ENCODE measurements around the gene RAPGEF4. TPM values are rescaled to one million over a fixed set of nuclear protein-coding genes. Genes with fewer than 3 reads are reported as not detected.

Gene RAPGEF4
- total and polyA plus RNA-seq, 7 donors = 0.23 to 7.6 (median 4.2) TPM

DNA sequence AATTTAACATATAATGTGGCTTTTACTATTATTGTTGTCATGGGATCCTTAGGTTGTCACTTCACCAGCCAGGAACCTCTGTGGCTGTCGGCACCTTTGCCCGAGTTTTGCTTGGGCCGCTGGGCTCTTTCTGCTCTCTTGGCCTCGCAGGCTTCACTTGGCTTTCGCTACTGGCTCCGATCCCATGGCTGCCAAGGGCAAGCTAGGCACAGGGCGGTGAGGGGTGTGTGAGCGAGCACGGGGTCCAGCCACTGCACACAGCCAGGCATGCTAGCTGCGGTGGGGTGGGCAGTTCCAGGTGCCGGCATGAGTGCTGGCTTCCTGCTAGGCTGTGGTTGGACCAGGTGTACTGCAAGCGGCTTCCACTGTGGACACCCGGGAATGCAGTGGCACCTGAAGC lies 23.4 kb upstream of the RAPGEF4 start:
- no peak for TF ChIP-seq POLR2A (IDR thresholded peaks at IDR 0.05)
- TF ChIP-seq POLR2AphosphoS5 (IDR thresholded peaks at IDR 0.05) = no peak
- TF ChIP-seq EP300 (IDR thresholded peaks at IDR 0.05) = no peak
- TF ChIP-seq, protein P1, sequence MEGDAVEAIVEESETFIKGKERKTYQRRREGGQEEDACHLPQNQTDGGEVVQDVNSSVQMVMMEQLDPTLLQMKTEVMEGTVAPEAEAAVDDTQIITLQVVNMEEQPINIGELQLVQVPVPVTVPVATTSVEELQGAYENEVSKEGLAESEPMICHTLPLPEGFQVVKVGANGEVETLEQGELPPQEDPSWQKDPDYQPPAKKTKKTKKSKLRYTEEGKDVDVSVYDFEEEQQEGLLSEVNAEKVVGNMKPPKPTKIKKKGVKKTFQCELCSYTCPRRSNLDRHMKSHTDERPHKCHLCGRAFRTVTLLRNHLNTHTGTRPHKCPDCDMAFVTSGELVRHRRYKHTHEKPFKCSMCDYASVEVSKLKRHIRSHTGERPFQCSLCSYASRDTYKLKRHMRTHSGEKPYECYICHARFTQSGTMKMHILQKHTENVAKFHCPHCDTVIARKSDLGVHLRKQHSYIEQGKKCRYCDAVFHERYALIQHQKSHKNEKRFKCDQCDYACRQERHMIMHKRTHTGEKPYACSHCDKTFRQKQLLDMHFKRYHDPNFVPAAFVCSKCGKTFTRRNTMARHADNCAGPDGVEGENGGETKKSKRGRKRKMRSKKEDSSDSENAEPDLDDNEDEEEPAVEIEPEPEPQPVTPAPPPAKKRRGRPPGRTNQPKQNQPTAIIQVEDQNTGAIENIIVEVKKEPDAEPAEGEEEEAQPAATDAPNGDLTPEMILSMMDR (IDR thresholded peaks at IDR 0.05) = no peak
- Histone ChIP-seq H3K36me3 (no peaks in the 10 kb centered on the region), H3K27me3 (no peaks in the 10 kb centered on the region), H3K4me3 (no peak overlapping the region), H3K4me1 (no peaks in the 10 kb centered on the region), H3K27ac (no peak overlapping the region), H3K9me3 (no peaks in the 10 kb centered on the region)
- WGBS, 2 donors = 87 to 89% methylated on average over 13 of the region's 13 CpGs
- no peak for DNase-seq
- intact Hi-C loops (cut with DNase I) = no loop called here

DNA sequence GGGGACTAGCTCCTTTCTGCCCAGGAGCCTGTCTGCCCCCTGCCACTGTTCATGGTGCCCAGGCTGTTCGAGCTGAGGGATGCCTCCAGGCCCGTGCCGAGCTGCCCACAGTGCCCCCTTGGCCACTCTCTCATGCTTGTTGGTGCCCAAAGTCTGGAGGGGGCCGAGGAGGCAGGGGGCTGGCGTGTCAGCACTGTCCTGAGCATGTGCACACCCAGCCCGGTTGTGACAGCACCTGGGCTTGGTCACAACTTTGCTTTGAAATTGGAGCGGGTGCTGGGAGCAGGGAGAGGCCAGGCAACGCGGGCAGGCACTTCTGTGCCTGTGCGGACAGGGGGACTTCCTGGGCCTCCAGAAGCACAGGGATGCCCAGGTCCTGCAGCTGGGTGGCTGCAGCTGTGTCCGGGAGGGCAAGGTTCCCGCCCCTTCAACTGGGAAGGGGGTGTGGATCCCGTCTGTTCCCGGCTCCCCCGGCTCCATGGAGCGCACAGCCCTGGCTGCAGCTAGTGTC lies 22.2 kb upstream of the RAPGEF4 start:
- intact Hi-C loops (cut with DNase I) = no loop called here
- Histone ChIP-seq H3K9me3 (no peaks in the 10 kb centered on the region), H3K27ac (no peak overlapping the region), H3K4me1 (no peaks in the 10 kb centered on the region), H3K4me3 (no peak overlapping the region), H3K27me3 (no peaks in the 10 kb centered on the region), H3K36me3 (no peaks in the 10 kb centered on the region)
- no peak for DNase-seq
- 84 to 89% methylated on average over 16 of the region's 16 CpGs for WGBS, 2 donors
- TF ChIP-seq POLR2A (IDR thresholded peaks at IDR 0.05) (no peak), EP300 (IDR thresholded peaks at IDR 0.05) (no peak), POLR2AphosphoS5 (IDR thresholded peaks at IDR 0.05) (no peak)
- TF ChIP-seq, protein P1 (IDR thresholded peaks at IDR 0.05) = no peak

- TF ChIP-seq POLR2AphosphoS5 (IDR thresholded peaks at IDR 0.05) (no peak), POLR2A (IDR thresholded peaks at IDR 0.05) (no peak)
- 76 to 79% methylated on average over 2 of the region's 2 CpGs for WGBS, 2 donors
- Histone ChIP-seq H3K27ac (no peak overlapping the region), H3K27me3 (no peaks in the 10 kb centered on the region), H3K36me3 (no peaks in the 10 kb centered on the region), H3K4me1 (no peaks in the 10 kb centered on the region), H3K9me3 (peaks cover 0 to 2% (median 0%) of the 10 kb centered on the region in 4 donors), H3K4me3 (no peak overlapping the region)
- no peak for DNase-seq
- intact Hi-C loops (cut with DNase I) = no loop called here
Measured at GRCh38 chr2:172722481-172722880, 13.2 kb upstream of the RAPGEF4 start.

- intact Hi-C loops (cut with DNase I) = no loop called here
- TF ChIP-seq, protein P1 (IDR thresholded peaks at IDR 0.05) = no peak
- TF ChIP-seq POLR2AphosphoS5 (IDR thresholded peaks at IDR 0.05) = no peak
- Histone ChIP-seq H3K27me3 (no peaks in the 10 kb centered on the region), H3K36me3 (no peaks in the 10 kb centered on the region), H3K4me3 (no peak overlapping the region), H3K27ac (no peak overlapping the region), H3K9me3 (peaks cover 0 to 2% (median 0%) of the 10 kb centered on the region in 4 donors), H3K4me1 (no peaks in the 10 kb centered on the region)
- no peak for DNase-seq
Measured at GRCh38 chr2:172723286-172723685, 12.4 kb upstream of the RAPGEF4 start.

GRCh38 chr2:172724724-172725123 lies 10.9 kb upstream of the RAPGEF4 start:
- no peak for DNase-seq
- intact Hi-C loops (cut with DNase I) = no loop called here
- TF ChIP-seq, protein P1 (IDR thresholded peaks at IDR 0.05) = no peak
- TF ChIP-seq POLR2AphosphoS5 (IDR thresholded peaks at IDR 0.05) (no peak), POLR2A (IDR thresholded peaks at IDR 0.05) (no peak), EP300 (IDR thresholded peaks at IDR 0.05) (no peak)
- Histone ChIP-seq H3K27ac (no peak overlapping the region), H3K27me3 (no peaks in the 10 kb centered on the region), H3K36me3 (no peaks in the 10 kb centered on the region), H3K4me1 (no peaks in the 10 kb centered on the region), H3K4me3 (no peak overlapping the region), H3K9me3 (no peaks in the 10 kb centered on the region)
- WGBS, 2 donors = 93 to 94% methylated on average over 4 of the region's 4 CpGs

Measured in sigmoid colon (tissue), 7 donors.